ENCODE data around the gene ROBO2. TPM values are rescaled to one million over a fixed set of nuclear protein-coding genes. Genes with fewer than 3 reads are reported as not detected.

Gene ROBO2
- polyA plus RNA-seq, 1 experiment, result 1.6 TPM

- no peaks in the 10 kb centered on the region for H3K36me3 ChIP-seq (ENCODE audit: control insufficient read depth, insufficient read depth, low read length)
- no peak overlapping the region for H3K4me3 ChIP-seq (ENCODE audit: low read depth, low read length)
- ChIA-PET CTCF (no interaction called here), POLR2A (no interaction called here)
- TF ChIP-seq, protein P1, sequence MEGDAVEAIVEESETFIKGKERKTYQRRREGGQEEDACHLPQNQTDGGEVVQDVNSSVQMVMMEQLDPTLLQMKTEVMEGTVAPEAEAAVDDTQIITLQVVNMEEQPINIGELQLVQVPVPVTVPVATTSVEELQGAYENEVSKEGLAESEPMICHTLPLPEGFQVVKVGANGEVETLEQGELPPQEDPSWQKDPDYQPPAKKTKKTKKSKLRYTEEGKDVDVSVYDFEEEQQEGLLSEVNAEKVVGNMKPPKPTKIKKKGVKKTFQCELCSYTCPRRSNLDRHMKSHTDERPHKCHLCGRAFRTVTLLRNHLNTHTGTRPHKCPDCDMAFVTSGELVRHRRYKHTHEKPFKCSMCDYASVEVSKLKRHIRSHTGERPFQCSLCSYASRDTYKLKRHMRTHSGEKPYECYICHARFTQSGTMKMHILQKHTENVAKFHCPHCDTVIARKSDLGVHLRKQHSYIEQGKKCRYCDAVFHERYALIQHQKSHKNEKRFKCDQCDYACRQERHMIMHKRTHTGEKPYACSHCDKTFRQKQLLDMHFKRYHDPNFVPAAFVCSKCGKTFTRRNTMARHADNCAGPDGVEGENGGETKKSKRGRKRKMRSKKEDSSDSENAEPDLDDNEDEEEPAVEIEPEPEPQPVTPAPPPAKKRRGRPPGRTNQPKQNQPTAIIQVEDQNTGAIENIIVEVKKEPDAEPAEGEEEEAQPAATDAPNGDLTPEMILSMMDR (IDR thresholded peaks at IDR 0.05; ENCODE audit: insufficient read depth, low read depth, low read length), result no peak
- DNase-seq (ENCODE audit: low read depth), result no peak
- no peaks in the 10 kb centered on the region for H3K27me3 ChIP-seq (ENCODE audit: control insufficient read depth, insufficient read depth, low read length)
Measured at GRCh38 chr3:77342027-77342426, 302.1 kb downstream of the ROBO2 start.

GRCh38 chr3:77342688-77343087 is 302.8 kb downstream of the ROBO2 start:
- POLR2A ChIA-PET, result no interaction called here

DNA sequence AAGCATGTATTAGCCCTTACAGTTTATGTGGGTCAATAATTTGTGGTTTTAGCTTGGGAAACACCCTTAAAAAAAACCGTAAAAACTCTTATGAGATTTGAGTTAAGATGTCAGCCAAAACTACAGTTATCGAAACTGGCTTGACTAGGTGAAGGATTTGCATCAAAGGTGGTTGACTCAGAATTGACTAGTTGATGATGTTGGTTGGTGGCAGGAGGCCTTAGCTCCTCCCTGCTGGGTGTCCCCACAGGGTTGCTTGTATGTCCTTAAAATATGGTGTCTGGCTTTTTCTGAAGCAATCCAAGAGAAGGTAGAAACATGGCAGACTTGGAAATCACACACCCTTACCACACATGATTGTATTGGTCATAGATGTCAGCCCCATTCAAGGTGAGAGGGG is 305.1 kb downstream of the ROBO2 start:
- DNase-seq (ENCODE audit: low read depth), result no peak
- Histone ChIP-seq H3K4me3 (ENCODE audit: low read depth, low read length) (no peak overlapping the region), H3K36me3 (ENCODE audit: control insufficient read depth, insufficient read depth, low read length) (no peaks in the 10 kb centered on the region), H3K27me3 (ENCODE audit: control insufficient read depth, insufficient read depth, low read length) (no peaks in the 10 kb centered on the region)
- POLR2A ChIA-PET, result no interaction called here
- TF ChIP-seq, protein P1 (IDR thresholded peaks at IDR 0.05; ENCODE audit: insufficient read depth, low read depth, low read length), result no peak
- CTCF ChIA-PET, result no interaction called here

More at GRCh38 chr3:77342688-77343087, 302.8 kb downstream of the ROBO2 start:
- TF ChIP-seq, protein P1 (IDR thresholded peaks at IDR 0.05; ENCODE audit: insufficient read depth, low read depth, low read length), result no peak
- CTCF ChIA-PET, result no interaction called here
- no peak overlapping the region for H3K4me3 ChIP-seq (ENCODE audit: low read depth, low read length)
- H3K27me3 ChIP-seq (ENCODE audit: control insufficient read depth, insufficient read depth, low read length), result no peaks in the 10 kb centered on the region
- no peak for DNase-seq (ENCODE audit: low read depth)
- no peaks in the 10 kb centered on the region for H3K36me3 ChIP-seq (ENCODE audit: control insufficient read depth, insufficient read depth, low read length)

- DNase-seq (ENCODE audit: low read depth), result no peak
- TF ChIP-seq, protein P1 (IDR thresholded peaks at IDR 0.05; ENCODE audit: insufficient read depth, low read depth, low read length), result peak; percentile 38
- Histone ChIP-seq H3K27me3 (ENCODE audit: control insufficient read depth, insufficient read depth, low read length) (no peaks in the 10 kb centered on the region), H3K4me3 (ENCODE audit: low read depth, low read length) (no peak overlapping the region), H3K36me3 (ENCODE audit: control insufficient read depth, insufficient read depth, low read length) (no peaks in the 10 kb centered on the region)
- ChIA-PET POLR2A (interaction anchor here (0.8 kb wide), 1 partner anchor 11 kb away, joined by 5 read pairs; no protein-coding TSS in a partner anchor), CTCF (interaction anchor here (0.9 to 1.6 kb wide), 5 partner anchors 10 to 65 kb away, joined by 3 to 6 read pairs (median 3); no protein-coding TSS in a partner anchor)
Measured at GRCh38 chr3:77348244-77348855, 308.5 kb downstream of the ROBO2 start.

- POLR2A ChIA-PET, result no interaction called here
Measured at GRCh38 chr3:77354958-77355357, 315.1 kb downstream of the ROBO2 start.

More at GRCh38 chr3:77354958-77355357, 315.1 kb downstream of the ROBO2 start:
- Histone ChIP-seq H3K27me3 (ENCODE audit: control insufficient read depth, insufficient read depth, low read length) (no peaks in the 10 kb centered on the region), H3K4me3 (ENCODE audit: low read depth, low read length) (no peak overlapping the region), H3K36me3 (ENCODE audit: control insufficient read depth, insufficient read depth, low read length) (no peaks in the 10 kb centered on the region)
- TF ChIP-seq, protein P1 (IDR thresholded peaks at IDR 0.05; ENCODE audit: insufficient read depth, low read depth, low read length), result no peak
- CTCF ChIA-PET, result interaction anchor here (0.6 kb wide), 1 partner anchor 307 kb away, joined by 3 read pairs; no protein-coding TSS in a partner anchor
- no peak for DNase-seq (ENCODE audit: low read depth)

All from BJ (cell line).